Gastroesophageal sphincter (tissue), 4 donors: Measurements from ENCODE around the gene TDRD3. TPM values are rescaled to one million over a fixed set of nuclear protein-coding genes. Genes with fewer than 3 reads are reported as not detected.

Experiments used
- ATAC-seq: fragments of 150-250 bp; one replicate; pipeline ENCODE4 v1.9.1; 2016; ENCODE audit warnings: mild to moderate bottlenecking, moderate library complexity
- H3K27ac ChIP-seq, 4 donors: fragments of 200-600 bp; sonication (generic) in 3 of 4; 1 replicate in 3 of 4; 2 replicates in 1 of 4; pipeline ENCODE4 v1.5.1; 2016 to 2019
- H3K27me3 ChIP-seq: fragments of 200-600 bp; sonication (generic); one replicate; pipeline ENCODE4 v1.5.1; 2019
- H3K36me3 ChIP-seq, 2 donors: fragments of 200-600 bp; sonication (generic); one replicate each; pipeline ENCODE4 v1.5.1; 2019; ENCODE audit warnings: control low read depth in 1 of 2
- H3K4me1 ChIP-seq, 3 donors: fragments of 200-600 bp; sonication (generic); 1 replicate in 2 of 3; 2 replicates in 1 of 3; pipeline ENCODE4 v1.5.1; 2016 to 2019; ENCODE audit warnings: control low read depth in 2 of 3
- H3K4me3 ChIP-seq, 2 donors: fragments of 200-600 bp; sonication (generic); one replicate each; pipeline ENCODE4 v1.5.1; 2019; ENCODE audit warnings: mild to moderate bottlenecking in 1 of 2, moderate library complexity in 1 of 2
- H3K9me3 ChIP-seq, 3 donors: fragments of 200-600 bp; sonication (generic); one replicate each; pipeline ENCODE4 v1.5.1; 2017 to 2019; ENCODE audit warnings: control low read depth in 2 of 3
- EP300 ChIP-seq: sonication (generic); formaldehyde crosslinking; IDR thresholded peaks from one replicate; pipeline ENCODE4 v1.6.1; 2017; ENCODE audit warnings: antibody characterized with exemption, mild to moderate bottlenecking
- POLR2A ChIP-seq, 2 donors: fragments of 450-650 bp; IDR thresholded peaks; one replicate each; pipeline ENCODE4 v1.6.1; 2017; ENCODE audit warnings: antibody characterized with exemption in 2 of 2, mild to moderate bottlenecking in 2 of 2, moderate library complexity in 1 of 2
- POLR2AphosphoS5 ChIP-seq: sonication (generic); formaldehyde crosslinking; IDR thresholded peaks from one replicate; pipeline ENCODE4 v1.6.1; 2017; ENCODE audit warnings: antibody characterized with exemption
- WGBS, 2 donors: methylation state at CpG; one replicate each; pipeline ENCODE4 v1.1.5; 2018; ENCODE audit warnings: low coverage in 1 of 2; 5-methylcytosine and 5-hydroxymethylcytosine counted together
- total RNA-seq, 4 donors: library from RNA; depleted of rRNA; stranded (reverse); fragments of >200 nt; gene quantifications; one replicate each; pipeline ENCODE4 v1.1.0, GENCODE V29; 2016
- TF ChIP-seq, protein P1 (sequence below), 4 experiments: fragments of 200-600 bp in 2 of 4; fragments of 450-650 bp in 2 of 4; sonication (generic) in 1 of 4; IDR thresholded peaks; one replicate each; pipeline ENCODE4 v1.5.1; 2017 to 2019; ENCODE audit warnings: antibody characterized with exemption in 4 of 4, mild to moderate bottlenecking in 2 of 4, moderate library complexity in 2 of 4

Gene TDRD3
- total RNA-seq, 4 donors from 2014 or later = 22.4 to 41.4 (median 28.7) TPM

DNA sequence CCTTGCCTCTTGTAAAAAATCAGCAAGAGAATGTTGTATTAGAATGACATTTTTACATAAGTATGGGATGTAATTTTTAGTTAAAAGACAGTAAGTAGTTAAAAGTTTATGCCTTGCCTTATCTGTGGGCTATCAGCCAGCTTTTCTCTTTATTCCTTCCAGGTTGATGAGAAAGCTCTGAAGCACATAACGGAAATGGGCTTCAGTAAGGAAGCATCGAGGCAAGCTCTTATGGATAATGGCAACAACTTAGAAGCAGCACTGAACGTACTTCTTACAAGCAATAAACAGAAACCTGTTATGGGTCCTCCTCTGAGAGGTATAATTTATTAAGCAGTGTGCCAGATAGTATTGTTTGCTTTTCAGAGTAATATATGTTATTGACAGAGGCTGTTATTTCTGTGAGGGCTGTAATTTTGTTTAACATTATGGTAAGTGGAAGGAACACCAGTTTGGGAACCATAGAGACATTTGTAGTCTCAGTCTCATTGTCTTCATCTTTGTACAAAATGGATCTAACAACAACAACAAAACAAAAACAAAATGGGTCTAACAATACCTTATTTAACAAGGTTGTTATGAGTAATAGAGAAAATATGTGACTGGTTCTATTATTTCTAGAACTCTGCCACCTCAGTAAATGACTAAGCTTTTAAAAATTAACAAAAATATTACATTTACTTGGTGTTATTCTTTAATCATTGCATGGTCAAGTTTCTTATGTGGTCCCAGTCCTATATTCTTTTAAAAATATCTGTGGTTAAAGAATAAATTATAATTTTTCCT, 112.8 kb downstream of the TDRD3 start:
- H3K4me1 ChIP-seq = no peaks in the 10 kb centered on the region
- H3K4me3 ChIP-seq = no peak overlapping the region
- peaks cover 0 to 62% of the 10 kb centered on the region in 2 donors for H3K36me3 ChIP-seq
- WGBS, 2 donors = 74 to 81% methylated on average over 3 of the region's 3 CpGs
- ATAC-seq = no peak
- no peaks in the 10 kb centered on the region for H3K9me3 ChIP-seq
- no peaks in the 10 kb centered on the region for H3K27me3 ChIP-seq
- H3K27ac ChIP-seq = no peak overlapping the region
- TF ChIP-seq POLR2A (IDR thresholded peaks at IDR 0.05) (no peak), EP300 (no peak), POLR2AphosphoS5 (no peak)
- TF ChIP-seq, protein P1, sequence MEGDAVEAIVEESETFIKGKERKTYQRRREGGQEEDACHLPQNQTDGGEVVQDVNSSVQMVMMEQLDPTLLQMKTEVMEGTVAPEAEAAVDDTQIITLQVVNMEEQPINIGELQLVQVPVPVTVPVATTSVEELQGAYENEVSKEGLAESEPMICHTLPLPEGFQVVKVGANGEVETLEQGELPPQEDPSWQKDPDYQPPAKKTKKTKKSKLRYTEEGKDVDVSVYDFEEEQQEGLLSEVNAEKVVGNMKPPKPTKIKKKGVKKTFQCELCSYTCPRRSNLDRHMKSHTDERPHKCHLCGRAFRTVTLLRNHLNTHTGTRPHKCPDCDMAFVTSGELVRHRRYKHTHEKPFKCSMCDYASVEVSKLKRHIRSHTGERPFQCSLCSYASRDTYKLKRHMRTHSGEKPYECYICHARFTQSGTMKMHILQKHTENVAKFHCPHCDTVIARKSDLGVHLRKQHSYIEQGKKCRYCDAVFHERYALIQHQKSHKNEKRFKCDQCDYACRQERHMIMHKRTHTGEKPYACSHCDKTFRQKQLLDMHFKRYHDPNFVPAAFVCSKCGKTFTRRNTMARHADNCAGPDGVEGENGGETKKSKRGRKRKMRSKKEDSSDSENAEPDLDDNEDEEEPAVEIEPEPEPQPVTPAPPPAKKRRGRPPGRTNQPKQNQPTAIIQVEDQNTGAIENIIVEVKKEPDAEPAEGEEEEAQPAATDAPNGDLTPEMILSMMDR (IDR thresholded peaks at IDR 0.05) = no peak

DNA sequence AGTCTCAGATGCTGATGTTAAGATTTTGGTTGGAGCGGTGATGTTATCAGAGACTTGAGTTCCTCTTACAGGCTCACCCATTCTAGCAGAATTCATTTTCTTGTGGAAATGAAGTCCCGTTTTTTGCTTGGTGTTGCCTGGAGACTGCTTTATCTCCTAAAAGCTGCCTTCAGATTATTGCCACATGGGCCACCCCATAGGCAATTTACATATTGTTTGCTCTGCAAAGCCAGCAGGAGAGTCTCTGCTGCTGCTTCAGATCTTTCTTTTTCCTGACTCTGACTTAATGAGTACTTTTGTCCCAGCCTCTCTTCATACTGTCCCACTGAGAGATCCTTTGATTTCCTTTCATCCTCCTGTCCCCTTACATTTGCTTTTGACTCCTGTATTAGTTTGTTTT, 114.6 kb downstream of the TDRD3 start:
- H3K36me3 ChIP-seq = peaks cover 0 to 57% of the 10 kb centered on the region in 2 donors
- no peak overlapping the region for H3K27ac ChIP-seq
- H3K9me3 ChIP-seq = no peaks in the 10 kb centered on the region
- WGBS, 2 donors = 87 to 93% methylated on average over 2 of the region's 2 CpGs
- H3K4me1 ChIP-seq = no peaks in the 10 kb centered on the region
- no peaks in the 10 kb centered on the region for H3K27me3 ChIP-seq
- H3K4me3 ChIP-seq = no peak overlapping the region
- TF ChIP-seq EP300 (no peak), POLR2A (IDR thresholded peaks at IDR 0.05) (no peak), POLR2AphosphoS5 (no peak)
- TF ChIP-seq, protein P1 (IDR thresholded peaks at IDR 0.05) = no peak
- no peak for ATAC-seq

DNA sequence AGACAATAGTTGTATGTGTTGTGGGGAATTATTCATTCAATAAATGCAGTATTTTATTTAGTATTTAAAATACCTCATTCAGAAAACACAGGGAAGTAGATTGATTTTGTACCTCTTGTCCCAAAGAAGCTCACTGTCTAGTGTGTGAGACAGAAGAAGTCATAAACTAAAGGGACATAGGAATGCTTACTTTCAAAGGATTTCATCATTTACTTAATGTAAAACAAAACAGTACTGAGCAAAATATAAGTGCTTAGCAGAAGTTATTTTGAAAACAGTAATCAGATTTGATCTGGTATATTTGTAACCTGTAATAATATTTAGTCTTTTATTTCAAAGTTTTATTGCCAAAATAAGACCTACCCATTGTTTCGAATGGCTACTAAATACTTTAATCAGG, 117.9 kb downstream of the TDRD3 start:
- no peak overlapping the region for H3K27ac ChIP-seq
- H3K27me3 ChIP-seq = no peaks in the 10 kb centered on the region
- peaks cover 0 to 66% of the 10 kb centered on the region in 2 donors for H3K36me3 ChIP-seq
- 92 to 95% methylated on average over 1 of the region's 1 CpG for WGBS, 2 donors
- H3K4me1 ChIP-seq = no peaks in the 10 kb centered on the region
- no peaks in the 10 kb centered on the region for H3K9me3 ChIP-seq
- no peak for ATAC-seq
- no peak for TF ChIP-seq POLR2AphosphoS5
- TF ChIP-seq POLR2A (IDR thresholded peaks at IDR 0.05) = no peak
- no peak overlapping the region for H3K4me3 ChIP-seq

DNA sequence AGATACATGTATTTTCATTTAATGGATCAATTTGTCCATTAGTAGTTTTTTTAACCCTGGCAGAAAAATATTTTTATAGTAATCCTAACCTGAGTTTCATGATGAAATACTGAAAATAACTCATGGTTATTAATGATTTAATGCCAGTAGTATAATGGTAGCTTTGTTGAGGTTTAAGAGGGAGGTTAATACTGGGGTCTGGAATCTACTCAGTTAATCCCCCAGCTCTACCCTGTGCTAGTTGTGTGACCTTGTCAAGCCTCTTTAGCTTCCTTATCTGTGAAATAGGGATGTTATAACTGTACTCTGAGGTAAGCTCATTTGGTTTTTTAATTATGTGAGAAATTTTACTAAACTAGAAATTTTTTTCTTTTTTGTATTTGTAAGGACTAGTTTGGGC, 122.5 kb downstream of the TDRD3 start:
- H3K4me1 ChIP-seq = no peaks in the 10 kb centered on the region
- TF ChIP-seq POLR2AphosphoS5 (no peak), POLR2A (IDR thresholded peaks at IDR 0.05) (no peak), EP300 (no peak)
- TF ChIP-seq, protein P1 (IDR thresholded peaks at IDR 0.05) = no peak
- H3K27me3 ChIP-seq = no peaks in the 10 kb centered on the region
- H3K4me3 ChIP-seq = no peak overlapping the region
- no peak overlapping the region for H3K27ac ChIP-seq
- H3K9me3 ChIP-seq = no peaks in the 10 kb centered on the region
- no peak for ATAC-seq
- peaks cover 0 to 47% of the 10 kb centered on the region in 2 donors for H3K36me3 ChIP-seq

DNA sequence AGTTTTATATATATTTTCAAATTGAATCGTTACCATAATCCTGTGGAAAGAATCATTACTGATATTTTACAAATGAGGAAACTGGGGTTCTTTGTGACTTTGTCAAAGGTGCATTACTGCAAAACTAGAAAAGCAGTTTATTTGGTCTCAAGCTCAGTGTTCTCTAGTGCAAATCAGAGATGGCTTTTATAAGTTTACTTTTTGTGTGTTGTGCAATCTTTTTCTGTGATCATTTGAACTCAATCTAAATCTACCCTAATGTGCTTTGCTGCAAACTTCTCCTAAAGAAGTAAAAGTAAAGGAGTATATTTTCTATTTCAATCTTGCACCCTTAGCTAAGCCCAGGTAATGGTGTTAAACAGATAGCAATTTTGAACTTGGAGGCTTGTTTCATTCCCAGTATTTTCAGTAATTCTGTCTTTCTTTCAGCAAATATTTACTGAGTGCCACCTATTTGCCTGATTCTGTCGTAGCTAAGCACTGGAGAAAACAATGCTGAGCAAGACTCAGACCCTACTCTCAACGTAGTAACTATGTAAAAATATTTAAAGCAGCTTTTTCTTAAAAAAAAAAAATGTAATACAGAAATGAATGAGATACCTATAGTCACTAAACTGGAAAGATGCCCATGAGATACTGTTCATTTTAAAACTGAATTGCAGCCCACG, 124.0 kb downstream of the TDRD3 start:
- Histone ChIP-seq H3K27ac (no peak overlapping the region), H3K4me3 (no peak overlapping the region), H3K9me3 (no peaks in the 10 kb centered on the region), H3K27me3 (no peaks in the 10 kb centered on the region), H3K36me3 (peaks cover 0 to 43% of the 10 kb centered on the region in 2 donors), H3K4me1 (no peaks in the 10 kb centered on the region)
- no peak for ATAC-seq
- 79 to 93% methylated on average over 4 of the region's 4 CpGs for WGBS, 2 donors
- TF ChIP-seq POLR2AphosphoS5 (no peak), EP300 (no peak), POLR2A (IDR thresholded peaks at IDR 0.05) (no peak)
- TF ChIP-seq, protein P1 (IDR thresholded peaks at IDR 0.05) = no peak
